Panc1 (cell line): ENCODE results near the gene NEO1. TPM values are rescaled to one million over a fixed set of nuclear protein-coding genes. Genes with fewer than 3 reads are reported as not detected.

Source experiments
- ATAC-seq: fragments of 200-7000 bp; cut with Tn5 transposase; 2 replicates; pipeline ENCODE4 v1.9.1; 2020; ENCODE audit warnings: mild to moderate bottlenecking, moderate library complexity
- BruUV-seq: library from RNA; stranded (reverse); fragments of 400-500 nt; replicated peaks from 2 replicates; lab custom pipeline; 2021; lab: Mats Ljungman, UMichigan
- CTCF ChIA-PET: fragments of 300-600 bp; sonication (Branson Sonifier 250); formaldehyde crosslinking; loops from one replicate; lab custom pipeline; 2022; ENCODE audit warnings: antibody characterized with exemption; lab: Charles Lee
- POLR2A ChIA-PET: fragments of 300-600 bp; sonication (Branson Sonifier 250); formaldehyde crosslinking; loops from one replicate; lab custom pipeline; 2022; ENCODE audit warnings: antibody characterized with exemption; lab: Charles Lee
- DNase-seq: peaks from one replicate; pipeline ENCODE4 v3.0.0-alpha.2; 2010; ENCODE audit warnings: low read depth, low spot score
- H3K27ac ChIP-seq: 2 replicates; pipeline ENCODE4 v1.5.1; 2011; ENCODE audit warnings: mild to moderate bottlenecking, low read length, inconsistent platforms
- H3K27me3 ChIP-seq: fragments of 200-500 bp; sonication (Bioruptor generic); 2 replicates; pipeline ENCODE4 v1.6.0; 2014; ENCODE audit warnings: low read length, inconsistent platforms; ENCODE audit not compliant: control insufficient read depth, insufficient read depth
- H3K36me3 ChIP-seq: fragments of 200-500 bp; sonication (Bioruptor generic); 2 replicates; pipeline ENCODE4 v1.5.1; 2014; ENCODE audit warnings: inconsistent platforms, mild to moderate bottlenecking, low read length, moderate library complexity; ENCODE audit not compliant: control insufficient read depth, insufficient read depth
- H3K4me1 ChIP-seq: 2 replicates; pipeline ENCODE4 v1.5.1; 2011; ENCODE audit warnings: inconsistent platforms, mild to moderate bottlenecking, low read length, moderate library complexity; ENCODE audit not compliant: control insufficient read depth, insufficient read depth
- H3K4me3 ChIP-seq, 2 experiments: 2 replicates each; pipeline ENCODE4 v1.5.1; 2011 to 2012; ENCODE audit warnings: low read depth in 2 of 2, low read length in 2 of 2, mild to moderate bottlenecking in 2 of 2, inconsistent platforms in 1 of 2, moderate library complexity in 1 of 2
- H3K9me3 ChIP-seq: fragments of 200-500 bp; sonication (Bioruptor generic); 2 replicates; pipeline ENCODE4 v1.5.1; 2014; ENCODE audit warnings: low read depth, mild to moderate bottlenecking, inconsistent platforms, low read length, moderate library complexity; ENCODE audit not compliant: control insufficient read depth, insufficient read depth
- CTCF ChIP-seq: fragments of 450-650 bp; IDR thresholded peaks from 2 replicates; pipeline ENCODE4 v1.5.1; 2017; ENCODE audit warnings: mild to moderate bottlenecking
- POLR2AphosphoS5 ChIP-seq: IDR thresholded peaks from 2 replicates; pipeline ENCODE4 v1.6.1; 2012; ENCODE audit warnings: mild to moderate bottlenecking, low read depth, low read length, moderate library complexity
- REST ChIP-seq, 2 experiments: IDR thresholded peaks; 2 replicates each; pipeline ENCODE4 v1.6.1; 2011 to 2012; ENCODE audit warnings: low read depth in 2 of 2, control low read depth in 1 of 2, low read length in 1 of 2, mild to moderate bottlenecking in 1 of 2, moderate library complexity in 1 of 2; ENCODE audit not compliant: insufficient read depth in 1 of 2
- SIN3A ChIP-seq: IDR thresholded peaks from 2 replicates; pipeline ENCODE4 v1.6.1; 2012; ENCODE audit warnings: low read depth, mild to moderate bottlenecking, low read length, moderate library complexity, borderline replicate concordance; ENCODE audit not compliant: insufficient read depth
- TCF7L2 ChIP-seq: IDR thresholded peaks from 2 replicates; pipeline ENCODE4 v1.6.1; 2011; ENCODE audit warnings: mild to moderate bottlenecking, low read depth, low read length, inconsistent platforms
- in situ Hi-C: cut with HindIII; loops from 2 replicates; pipeline ENCODE4 v1.10.0; 2016; ENCODE audit warnings: low sequenced_read_pairs, low pct_unique_long_range_greater_than_20kb
- intact Hi-C: fragments of 100-400 bp; cut with micrococcal nuclease; formaldehyde crosslinking; loops from one replicate; pipeline ENCODE4 v1.10.0; 2022; ENCODE audit not compliant: unreplicated experiment
- total RNA-seq: library from RNA; stranded (reverse); gene quantifications from one replicate; pipeline ENCODE4 v1.2.1, GENCODE V29; 2021; ENCODE audit not compliant: unreplicated experiment

The NEO1 gene
- total RNA-seq, 1 experiment from 2014 or later = 7.5 TPM

- POLR2A ChIA-PET = no interaction called here
- no TSS peak for BruUV-seq
Measured at GRCh38 chr15:73341886-73342600, 289.8 kb downstream of the NEO1 start.

GRCh38 chr15:73344056-73344455, 291.8 kb downstream of the NEO1 start:
- DNase-seq = no peak
- ATAC-seq = no peak
- Histone ChIP-seq H3K9me3 (no peaks in the 10 kb centered on the region), H3K36me3 (no peaks in the 10 kb centered on the region), H3K4me1 (no peaks in the 10 kb centered on the region), H3K27me3 (peaks cover 5% of the 10 kb centered on the region; the same call in 1 of the 2 replicates), H3K4me3 (no peak overlapping the region), H3K27ac (no peak overlapping the region)
- ChIA-PET POLR2A (no interaction called here), CTCF (no interaction called here)
- TF ChIP-seq SIN3A = no peak
- in situ Hi-C loops = no loop called here
- intact Hi-C loops = no loop called here
- BruUV-seq = no TSS peak

More at GRCh38 chr15:73341886-73342600, 289.8 kb downstream of the NEO1 start:
- Histone ChIP-seq H3K27ac (no peak overlapping the region), H3K27me3 (peaks cover 3% of the 10 kb centered on the region; the same call in 1 of the 2 replicates), H3K4me1 (no peaks in the 10 kb centered on the region), H3K36me3 (no peaks in the 10 kb centered on the region), H3K9me3 (no peaks in the 10 kb centered on the region), H3K4me3 (no peak overlapping the region)
- CTCF ChIA-PET = no interaction called here
- intact Hi-C loops = no loop called here
- in situ Hi-C loops = no loop called here
- DNase-seq (no peak), ATAC-seq (no peak)
- TF ChIP-seq SIN3A = no peak
- TF ChIP-seq CTCF = no peak
- no peak for TF ChIP-seq TCF7L2
- TF ChIP-seq POLR2AphosphoS5 = no peak
- no peak for TF ChIP-seq REST (IDR thresholded peaks at IDR 0.05; ENCODE audit: insufficient read depth in 1 of 2, low read depth in 2 of 2, low read length in 1 of 2)

- Histone ChIP-seq H3K27ac (no peak overlapping the region), H3K4me3 (no peak overlapping the region), H3K36me3 (no peaks in the 10 kb centered on the region), H3K9me3 (no peaks in the 10 kb centered on the region), H3K27me3 (peaks cover 5% of the 10 kb centered on the region; the same call in 1 of the 2 replicates), H3K4me1 (no peaks in the 10 kb centered on the region)
- POLR2A ChIA-PET = no interaction called here
- ATAC-seq = no peak
- in situ Hi-C loops = no loop called here
- no peak for DNase-seq
- CTCF ChIA-PET = no interaction called here
- no TSS peak for BruUV-seq
- TF ChIP-seq CTCF = no peak
- TF ChIP-seq POLR2AphosphoS5 = no peak
- TF ChIP-seq REST (IDR thresholded peaks at IDR 0.05; ENCODE audit: insufficient read depth in 1 of 2, low read depth in 2 of 2, low read length in 1 of 2) = no peak
- TF ChIP-seq TCF7L2 = no peak
- TF ChIP-seq SIN3A = no peak
- intact Hi-C loops = no loop called here
Measured at GRCh38 chr15:73345658-73346057, 293.4 kb downstream of the NEO1 start.
